Spleen (tissue), 7 donors: ENCODE data around the gene GLI2.

Experiments
- CTCF ChIP-seq, 11 experiments: fragments of 200-600 bp in 7 of 11; fragments of 450-650 bp in 4 of 11; sonication (generic) in 4 of 11; IDR thresholded peaks in 8 of 11; conservative IDR thresholded peaks in 3 of 11; 1 replicate in 7 of 11; 2 replicates in 4 of 11; pipeline versions ENCODE4 v1.4.0 to v1.8.0; 2016 to 2021; ENCODE audit warnings: antibody characterized with exemption in 11 of 11, inconsistent platforms in 4 of 11, mild to moderate bottlenecking in 1 of 11
- POLR2A ChIP-seq, 3 donors: fragments of 450-650 bp; IDR thresholded peaks; one replicate each; pipeline ENCODE4 v1.5.1; 2017; ENCODE audit warnings: antibody characterized with exemption in 3 of 3, mild to moderate bottlenecking in 1 of 3
- donor health status: DM: no; HTN: no; CAD: no; lungs with moderate emphysema.
- donor health status: DM: no; HTN: no; CAD: no.
- donor health status: DM: no; HTN: no; CAD: no.

DNA sequence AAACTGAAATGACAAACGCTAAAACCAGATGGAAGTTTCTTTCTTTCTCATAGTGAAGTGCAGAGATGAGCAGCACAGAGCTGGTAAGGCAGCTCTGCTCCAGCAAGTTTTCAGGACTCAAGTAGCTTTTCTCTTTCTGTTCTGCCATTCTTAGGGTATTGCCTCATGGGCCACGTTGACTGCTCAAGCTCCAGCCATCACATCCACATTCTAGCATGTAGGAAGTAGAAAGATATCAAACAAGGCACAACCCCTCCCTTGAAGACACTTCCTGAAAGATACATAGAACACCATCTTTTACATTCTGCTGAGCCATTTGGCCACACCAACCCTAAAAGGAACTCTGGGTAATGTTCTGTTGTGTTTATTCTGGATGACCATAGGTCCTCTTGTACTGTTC, 48.5 kb upstream of the GLI2 start:
- TF ChIP-seq CTCF (IDR thresholded peaks at IDR 0.05 in 8 of 11, conservative IDR thresholded peaks at IDR 0.05 in 3 of 11) (no peak), POLR2A (IDR thresholded peaks at IDR 0.05) (no peak)
